Uterus (tissue), 4 donors: ENCODE measurements around the gene ZNF33A. TPM values are rescaled to one million over a fixed set of nuclear protein-coding genes. Genes with fewer than 3 reads are reported as not detected.

Source experiments
- small RNA-seq: library from RNA; depleted of rRNA; stranded (forward); fragments of <200 nt; gene quantifications from one replicate; pipeline ENCODE3, GENCODE V24; 2016
- total RNA-seq, 4 donors: library from RNA; depleted of rRNA in 3 of 4; stranded (reverse); fragments of >200 nt in 3 of 4; gene quantifications; one replicate each; pipeline versions ENCODE4 v1.1.0 to v1.2.4, GENCODE V29; 2014 to 2023
- donor health status: DM: yes; HTN: yes; CAD: no.

The ZNF33A gene
- total RNA-seq, 4 donors from 2014 or later = 21.8 to 77.8 (median 33.9) TPM

Small RNA genes lying within 50 kb of the gene (small RNA-seq; reads per million reads assigned to genes)
- gene AL161931.1 (not detected), gene FXYD6P2 (not detected), gene RF00019 (not detected), gene RNU6-795P (not detected)

Other genes with a start within 250 kb of the ZNF33A start
- gene ZNF248, start 153.1 kb upstream of the ZNF33A start, total RNA-seq = 10 to 100 TPM in 3 of 4 donors, 1 to 10 TPM in 1; 7.2 to 51.2 (median 26.9) TPM
- gene ZNF25, start 34.0 kb upstream of the ZNF33A start, total RNA-seq = 10 to 100 TPM; 11.8 to 31.3 (median 27.3) TPM
- gene ZNF37A, start 83.7 kb downstream of the ZNF33A start, total RNA-seq = 10 to 100 TPM; 11.8 to 37.0 (median 24.1) TPM